K562 (cell line): Measurements from ENCODE around the gene MALRD1. TPM values are rescaled to one million over a fixed set of nuclear protein-coding genes. Genes with fewer than 3 reads are reported as not detected.

Experiments
- ATAC-seq: fragments of 200-7000 bp; cut with Tn5 transposase; 3 replicates; pipeline ENCODE4 v1.9.1; 2020; ENCODE audit warnings: moderate library complexity
- BruUV-seq: library from RNA; stranded (reverse); fragments of 400-500 nt; replicated peaks from 2 replicates; lab custom pipeline; 2021; lab: Mats Ljungman, UMichigan
- CTCF ChIA-PET: fragments of 300-600 bp; formaldehyde crosslinking; extraction: SDS; loops from one replicate; lab custom pipeline; 2021; ENCODE audit warnings: low intra/inter-chr PET ratio; lab: Yijun Ruan, JAX
- POLR2A ChIA-PET: fragments of 300-600, 350-650 bp; sonication (Branson Sonifier 250); formaldehyde crosslinking; extraction: SDS; loops from one replicate; lab custom pipeline; 2021; ENCODE audit warnings: antibody characterized with exemption, inconsistent platforms; lab: Yijun Ruan, JAX
- DNase-seq, 4 experiments: peaks; one replicate each; pipeline versions ENCODE4 v3.0.0 to v3.0.0-alpha.2; 2011 to 2018; ENCODE audit warnings: low spot score in 3 of 4, mixed read lengths in 3 of 4; ENCODE audit errors: extremely low read depth in 1 of 4
- FAIRE-seq: peaks from 2 replicates; lab custom pipeline; 2011; peaks lifted over from hg19 to GRCh38; lab: Jason Lieb, UNC
- H2AFZ ChIP-seq: 2 replicates; pipeline ENCODE4 v1.6.0; 2011; ENCODE audit warnings: low read depth, low read length, control low read depth, inconsistent platforms
- H3K27ac ChIP-seq: fragments of 200-600 bp; 3 replicates; pipeline ENCODE4 v1.8.0; 2011; ENCODE audit warnings: low read depth, mild to moderate bottlenecking, control low read depth, inconsistent platforms, low read length, moderate library complexity, mixed read lengths; ENCODE audit errors: extremely low read depth
- H3K27me3 ChIP-seq, 2 experiments: fragments of 300-600 bp in 1 of 2; 2 replicates in 1 of 2; 3 replicates in 1 of 2; pipeline versions ENCODE4 v1.6.0 to v1.8.0; 2011; ENCODE audit warnings: inconsistent platforms in 2 of 2, low read length in 2 of 2, mild to moderate bottlenecking in 1 of 2, mixed read lengths in 1 of 2, moderate library complexity in 1 of 2; ENCODE audit not compliant: control insufficient read depth in 2 of 2, insufficient read depth in 2 of 2
- H3K36me3 ChIP-seq: fragments of 300-600 bp; 3 replicates; pipeline ENCODE4 v1.8.0; 2011; ENCODE audit warnings: mild to moderate bottlenecking, low read length, inconsistent platforms; ENCODE audit not compliant: control insufficient read depth, insufficient read depth
- H3K4me1 ChIP-seq, 2 experiments: fragments of 200-600 bp in 1 of 2; replicated peaks in 1 of 2; 2 replicates in 1 of 2; 3 replicates in 1 of 2; pipeline versions ENCODE4 v1.5.1 to v1.8.0; 2011; ENCODE audit warnings: inconsistent platforms in 2 of 2, low read length in 2 of 2, mild to moderate bottlenecking in 1 of 2, mixed read lengths in 1 of 2, moderate library complexity in 1 of 2; ENCODE audit not compliant: control insufficient read depth in 2 of 2, insufficient read depth in 2 of 2
- H3K4me2 ChIP-seq: 2 replicates; pipeline ENCODE4 v1.6.1; 2011; ENCODE audit warnings: low read length, control low read depth, inconsistent platforms, mixed read lengths; ENCODE audit not compliant: insufficient read depth
- H3K4me3 ChIP-seq: fragments of 200-600 bp; sonication (generic), shearing (Covaris generic); 2 replicates; pipeline ENCODE4 v1.5.1; 2016; ENCODE audit warnings: control low read depth, inconsistent platforms
- H3K79me2 ChIP-seq: fragments of 200-600 bp; 3 replicates; pipeline ENCODE4 v1.8.0; 2011; ENCODE audit warnings: low read length, inconsistent platforms; ENCODE audit not compliant: control insufficient read depth, insufficient read depth
- H3K9ac ChIP-seq, 2 experiments: 2 replicates each; pipeline versions ENCODE4 v1.6.0 to v1.6.1; 2011; ENCODE audit warnings: low read depth in 2 of 2, low read length in 2 of 2, control low read depth in 1 of 2, inconsistent platforms in 1 of 2, mild to moderate bottlenecking in 1 of 2, mixed read lengths in 1 of 2; ENCODE audit not compliant: insufficient read depth in 1 of 2
- H3K9me1 ChIP-seq: one replicate; pipeline ENCODE4 v1.6.0; 2011; ENCODE audit warnings: inconsistent platforms, mild to moderate bottlenecking, low read length, moderate library complexity; ENCODE audit not compliant: control insufficient read depth, insufficient read depth
- H3K9me3 ChIP-seq: replicated peaks from 2 replicates; pipeline ENCODE4 v1.5.1; 2011; ENCODE audit warnings: low read depth, low read length, inconsistent platforms; ENCODE audit not compliant: control insufficient read depth, insufficient read depth
- H4K20me1 ChIP-seq: replicated peaks from 2 replicates; pipeline ENCODE4 v1.6.1; 2011; ENCODE audit warnings: low read length, inconsistent platforms, mixed read lengths; ENCODE audit not compliant: control insufficient read depth, insufficient read depth
- ARNT ChIP-seq, 2 experiments: fragments of 450-650 bp; IDR thresholded peaks; 2 replicates each; pipeline ENCODE4 v1.6.1; 2016; ENCODE audit warnings: mild to moderate bottlenecking in 1 of 2
- DACH1 ChIP-seq: fragments of 450-650 bp; IDR thresholded peaks from 2 replicates; pipeline ENCODE4 v1.6.1; 2018; ENCODE audit not compliant: partially characterized antibody
- E4F1 ChIP-seq: fragments of 250-450 bp; sonication (Bioruptor Pico); IDR thresholded peaks from 2 replicates; pipeline ENCODE4 v1.5.0; 2021; ENCODE audit warnings: mild to moderate bottlenecking, borderline replicate concordance
- GTF2F1 ChIP-seq: IDR thresholded peaks from 2 replicates; pipeline ENCODE4 v1.6.1; 2011; ENCODE audit warnings: low read depth, low read length, improper control_type of control experiment
- HINFP ChIP-seq: fragments of 450-650 bp; conservative IDR thresholded peaks from 2 replicates; pipeline ENCODE4 v1.6.1; 2016; ENCODE audit warnings: missing genetic modification characterization, low read depth, mild to moderate bottlenecking, control low read depth, missing compliant biosample characterization
- HMBOX1 ChIP-seq: sonication (generic); IDR thresholded peaks from 2 replicates; pipeline ENCODE4 v1.6.1; 2016
- IRF1 ChIP-seq: sonication (generic); formaldehyde crosslinking; IDR thresholded peaks from 2 replicates; pipeline ENCODE4 v1.8.0; 2022; ENCODE audit warnings: missing genetic modification reagents, mild to moderate bottlenecking, borderline replicate concordance
- KDM2B ChIP-seq: fragments of 250-450 bp; sonication (Bioruptor Pico); IDR thresholded peaks from 2 replicates; pipeline ENCODE4 v1.8.0; 2021; ENCODE audit warnings: mild to moderate bottlenecking, moderate library complexity
- PATZ1 ChIP-seq: fragments of 250-450 bp; sonication (Bioruptor Pico); IDR thresholded peaks from 2 replicates; pipeline ENCODE4 v1.5.0; 2020; ENCODE audit warnings: mild to moderate bottlenecking, borderline replicate concordance
- RB1 ChIP-seq: fragments of 450-650 bp; IDR thresholded peaks from 2 replicates; pipeline ENCODE4 v1.6.1; 2017; ENCODE audit warnings: low read depth, mild to moderate bottlenecking
- SIRT6 ChIP-seq: IDR thresholded peaks from one replicate; pipeline ENCODE4 v1.6.1; 2012; ENCODE audit warnings: low read depth, mild to moderate bottlenecking, control low read depth, inconsistent platforms, low read length, moderate library complexity
- SRSF9 ChIP-seq: fragments of 200-400 bp; formaldehyde crosslinking; IDR thresholded peaks from 2 replicates; pipeline ENCODE4 v1.6.1; 2017; ENCODE audit warnings: low read depth, low read length, borderline replicate concordance
- ZNF175 ChIP-seq: fragments of 200-800 bp; sonication (Bioruptor generic); IDR thresholded peaks from 2 replicates; pipeline ENCODE4 v1.6.1; 2016; ENCODE audit warnings: low read depth, mild to moderate bottlenecking, missing genetic modification characterization, missing compliant biosample characterization
- ZNF408 ChIP-seq: fragments of 250-450 bp; sonication (Bioruptor Pico); IDR thresholded peaks from 2 replicates; pipeline ENCODE4 v1.4.0; 2020; ENCODE audit warnings: low read depth, mild to moderate bottlenecking, moderate library complexity
- WGBS: fragments of 100-300 bp; shearing (Covaris generic); methylation state at CpG from one replicate; pipeline ENCODE4 v1.1.6; 2016; ENCODE audit warnings: low coverage, mixed read lengths; ENCODE audit not compliant: insufficient coverage; ENCODE audit errors: missing lambda C conversion rate; 5-methylcytosine and 5-hydroxymethylcytosine counted together
- in situ Hi-C: fragments of 300-500 bp; cut with MboI; formaldehyde crosslinking; loops from 4 replicates; pipeline ENCODE4 v1.15.0; 2018; ENCODE audit warnings: inconsistent platforms, mixed read lengths
- intact Hi-C: fragments of 100-400 bp; cut with micrococcal nuclease; formaldehyde crosslinking; loops from 2 replicates; pipeline ENCODE4 v1.14.2; 2022
- polyA plus RNA-seq, 8 experiments: library from polyadenylated mRNA; depleted of rRNA in 4 of 8; stranded (reverse) in 5 of 8; unstranded in 3 of 8; fragments of >200 nt; fragmentation: Nextera tagmentation in 2 of 8; fragmentation: Illumina TruSeq in 1 of 8; extraction: Ambion mirVana in 2 of 8; extraction: Trizol in 1 of 8; gene quantifications; 2 replicates each; pipeline versions ENCODE4 v1.2.1 to v1.2.3, GENCODE V29; 2011 to 2014; ENCODE audit warnings: inconsistent platforms in 1 of 8, missing spikeins in 1 of 8
- total RNA-seq, 7 experiments: library from RNA; depleted of rRNA in 6 of 7; stranded (reverse); fragments of >200 nt in 6 of 7; fragmentation: Illumina TruSeq in 2 of 7; extraction: Trizol in 2 of 7; gene quantifications; 2 replicates each; pipeline versions ENCODE4 v1.2.1 to v1.2.3, GENCODE V29; 2011 to 2021; ENCODE audit warnings: low replicate concordance in 1 of 7

MALRD1 gene
- total and polyA plus RNA-seq, 9 of the 15 experiments (the other 6 are each of a cell fraction or from before 2014, with no cell fraction given): not detected

- no peaks in the 10 kb centered on the region for H3K4me1 ChIP-seq
- H3K4me3 ChIP-seq: no peak overlapping the region
- no peak overlapping the region for H3K9ac ChIP-seq
- H3K79me2 ChIP-seq: no peaks in the 10 kb centered on the region
- ATAC-seq (no peak), FAIRE-seq (no peak), DNase-seq (no peak)
- H4K20me1 ChIP-seq: no peaks in the 10 kb centered on the region
- H3K4me2 ChIP-seq: no peak overlapping the region
- H3K27ac ChIP-seq: no peak overlapping the region
- CTCF ChIA-PET: interaction anchor here (0.6 kb wide), 1 partner anchor 21 kb away, joined by 3 read pairs; no protein-coding TSS in a partner anchor
- H2AFZ ChIP-seq: no peak overlapping the region
- BruUV-seq: no TSS peak
- H3K9me1 ChIP-seq: no peaks in the 10 kb centered on the region
- no peaks in the 10 kb centered on the region for H3K36me3 ChIP-seq
- no peaks in the 10 kb centered on the region for H3K27me3 ChIP-seq
- TF ChIP-seq ZNF408 (CRISPR knock-in tag) (no peak), DACH1 (no peak), KDM2B (CRISPR knock-in tag) (no peak), ARNT (IDR thresholded peaks at IDR 0.05) (no peak), E4F1 (no peak), RB1 (no peak), HINFP (tag) (no peak), IRF1 (no peak), SRSF9 (no peak), SIRT6 (no peak), ZNF175 (CRISPR knock-in tag) (no peak), HMBOX1 (no peak), PATZ1 (CRISPR knock-in tag) (no peak), GTF2F1 (no peak)
- intact Hi-C loops: no loop called here
- 0% methylated on average over 1 of the region's 1 CpG for WGBS
- H3K9me3 ChIP-seq: no peaks in the 10 kb centered on the region
- POLR2A ChIA-PET: no interaction called here
- in situ Hi-C loops: no loop called here
These were observed 589.7 kb downstream of the MALRD1 start for GRCh38 chr10:19638182-19638895.
